Stimulated activated naive CD4-positive, alpha-beta T cell (primary cell): ENCODE data around the gene LCE2A.

ENCODE experiments used
- DNase-seq, 6 experiments: peaks; one replicate each; lab custom pipeline; 2025; lab: John Stamatoyannopoulos, UW

Gene LCE2A

GRCh38 chr1:152743371-152744145 lies 45.4 kb downstream of the LCE2A start:
- no peak for DNase-seq

- no peak for DNase-seq
Observed at GRCh38 chr1:152745289-152745704, 47.2 kb downstream of the LCE2A start.

GRCh38 chr1:152745765-152746444 lies 47.8 kb downstream of the LCE2A start:
- DNase-seq: no peak

- DNase-seq: no peak
Observed at GRCh38 chr1:152747831-152748230, 49.7 kb downstream of the LCE2A start.
